ENCODE results near the gene GOLT1A.

DNA sequence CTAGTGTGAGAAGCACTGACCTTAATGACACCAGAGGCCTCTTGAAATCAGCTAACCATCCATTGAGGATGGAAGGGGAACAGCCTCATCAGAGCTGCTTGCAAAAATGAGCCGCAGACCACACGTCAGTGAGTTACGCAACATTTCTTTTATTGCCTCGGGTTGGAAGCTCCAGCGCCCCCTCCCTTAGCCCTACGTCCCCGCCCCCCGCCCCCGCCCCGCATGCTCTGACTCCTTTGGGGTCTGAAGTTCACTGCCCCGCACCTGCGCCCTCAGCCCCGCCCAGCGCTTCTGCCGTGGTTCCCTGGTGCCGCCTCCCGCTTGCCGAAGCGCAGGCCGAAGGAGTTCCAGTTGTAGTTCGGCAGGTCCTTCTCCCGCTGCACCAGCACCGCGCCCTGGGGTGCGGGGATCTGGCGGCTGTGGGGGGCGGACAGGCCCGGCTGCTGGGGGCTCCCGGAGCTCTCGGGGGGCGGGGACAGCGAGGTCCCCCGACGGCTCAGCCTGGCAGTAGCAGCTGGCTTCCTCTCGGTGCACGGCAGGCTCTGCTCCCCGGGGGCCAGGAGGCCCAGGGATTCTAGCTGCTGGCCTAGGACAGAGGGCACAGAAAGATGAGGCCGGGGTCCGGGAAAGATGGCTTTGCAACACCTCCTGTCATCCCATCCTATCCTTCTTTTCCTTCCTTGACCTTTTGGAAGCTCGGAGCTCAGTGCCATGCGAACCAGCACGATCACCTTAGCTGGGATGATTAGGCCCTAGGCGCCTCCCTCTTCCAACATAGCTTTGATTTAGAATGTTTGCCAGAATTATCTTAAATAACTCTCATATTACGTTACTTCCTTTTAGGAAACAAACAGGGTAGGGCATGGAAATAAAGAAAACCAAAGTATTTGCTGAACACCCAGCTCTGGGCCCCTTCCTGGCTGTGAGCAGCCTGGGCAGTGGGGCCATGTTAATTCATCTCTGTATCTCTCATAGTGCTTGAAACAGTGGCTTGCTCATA, 23.3 kb downstream of the GOLT1A start:
- TF ChIP-seq, protein P1, sequence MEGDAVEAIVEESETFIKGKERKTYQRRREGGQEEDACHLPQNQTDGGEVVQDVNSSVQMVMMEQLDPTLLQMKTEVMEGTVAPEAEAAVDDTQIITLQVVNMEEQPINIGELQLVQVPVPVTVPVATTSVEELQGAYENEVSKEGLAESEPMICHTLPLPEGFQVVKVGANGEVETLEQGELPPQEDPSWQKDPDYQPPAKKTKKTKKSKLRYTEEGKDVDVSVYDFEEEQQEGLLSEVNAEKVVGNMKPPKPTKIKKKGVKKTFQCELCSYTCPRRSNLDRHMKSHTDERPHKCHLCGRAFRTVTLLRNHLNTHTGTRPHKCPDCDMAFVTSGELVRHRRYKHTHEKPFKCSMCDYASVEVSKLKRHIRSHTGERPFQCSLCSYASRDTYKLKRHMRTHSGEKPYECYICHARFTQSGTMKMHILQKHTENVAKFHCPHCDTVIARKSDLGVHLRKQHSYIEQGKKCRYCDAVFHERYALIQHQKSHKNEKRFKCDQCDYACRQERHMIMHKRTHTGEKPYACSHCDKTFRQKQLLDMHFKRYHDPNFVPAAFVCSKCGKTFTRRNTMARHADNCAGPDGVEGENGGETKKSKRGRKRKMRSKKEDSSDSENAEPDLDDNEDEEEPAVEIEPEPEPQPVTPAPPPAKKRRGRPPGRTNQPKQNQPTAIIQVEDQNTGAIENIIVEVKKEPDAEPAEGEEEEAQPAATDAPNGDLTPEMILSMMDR (IDR thresholded peaks at IDR 0.05): no peak
- TF ChIP-seq POLR2A (IDR thresholded peaks at IDR 0.05; ENCODE audit: low read length) (no peak), RAD21 (conservative IDR thresholded peaks at IDR 0.05 in 1 of 2, IDR thresholded peaks at IDR 0.05 in 1 of 2) (no peak), BHLHE40 (IDR thresholded peaks at IDR 0.05; ENCODE audit: low read depth, low read length) (no peak), MAFK (IDR thresholded peaks at IDR 0.05; ENCODE audit: partially characterized antibody) (no peak), REST (IDR thresholded peaks at IDR 0.05) (no peak), KDM1A (IDR thresholded peaks at IDR 0.05; ENCODE audit: low read depth) (no peak), CEBPB (IDR thresholded peaks at IDR 0.05) (peak; percentile 26 to 42; a peak in 2 of 4 replicates), HDAC2 (IDR thresholded peaks at IDR 0.05) (no peak), SMC3 (IDR thresholded peaks at IDR 0.05) (no peak), TP53 (CRISPR knock-in tag; IDR thresholded peaks at IDR 0.05) (no peak)
- TF ChIP-seq, protein P2, sequence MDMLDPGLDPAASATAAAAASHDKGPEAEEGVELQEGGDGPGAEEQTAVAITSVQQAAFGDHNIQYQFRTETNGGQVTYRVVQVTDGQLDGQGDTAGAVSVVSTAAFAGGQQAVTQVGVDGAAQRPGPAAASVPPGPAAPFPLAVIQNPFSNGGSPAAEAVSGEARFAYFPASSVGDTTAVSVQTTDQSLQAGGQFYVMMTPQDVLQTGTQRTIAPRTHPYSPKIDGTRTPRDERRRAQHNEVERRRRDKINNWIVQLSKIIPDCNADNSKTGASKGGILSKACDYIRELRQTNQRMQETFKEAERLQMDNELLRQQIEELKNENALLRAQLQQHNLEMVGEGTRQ (IDR thresholded peaks at IDR 0.05): no peak
- TF ChIP-seq, protein P3, sequence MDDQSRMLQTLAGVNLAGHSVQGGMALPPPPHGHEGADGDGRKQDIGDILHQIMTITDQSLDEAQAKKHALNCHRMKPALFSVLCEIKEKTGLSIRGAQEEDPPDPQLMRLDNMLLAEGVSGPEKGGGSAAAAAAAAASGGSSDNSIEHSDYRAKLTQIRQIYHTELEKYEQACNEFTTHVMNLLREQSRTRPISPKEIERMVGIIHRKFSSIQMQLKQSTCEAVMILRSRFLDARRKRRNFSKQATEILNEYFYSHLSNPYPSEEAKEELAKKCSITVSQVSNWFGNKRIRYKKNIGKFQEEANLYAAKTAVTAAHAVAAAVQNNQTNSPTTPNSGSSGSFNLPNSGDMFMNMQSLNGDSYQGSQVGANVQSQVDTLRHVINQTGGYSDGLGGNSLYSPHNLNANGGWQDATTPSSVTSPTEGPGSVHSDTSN (IDR thresholded peaks at IDR 0.05): no peak

Data from A549 (cell line).